ENCODE measurements around the gene UNC5B.
A peak's percentile ranks its signal among the peaks of the same experiment; 100 is the strongest.
"Not testable (repeated sequence)": the region's sequence is repeated elsewhere in the genome, so short reads cannot be mapped to it uniquely, and the experiment has no call there.

Gene UNC5B

GRCh38 chr10:71209731-71210541 is 2.4 kb upstream of the UNC5B start:
- no peak for DNase-seq (ENCODE audit: low spot score)

DNA sequence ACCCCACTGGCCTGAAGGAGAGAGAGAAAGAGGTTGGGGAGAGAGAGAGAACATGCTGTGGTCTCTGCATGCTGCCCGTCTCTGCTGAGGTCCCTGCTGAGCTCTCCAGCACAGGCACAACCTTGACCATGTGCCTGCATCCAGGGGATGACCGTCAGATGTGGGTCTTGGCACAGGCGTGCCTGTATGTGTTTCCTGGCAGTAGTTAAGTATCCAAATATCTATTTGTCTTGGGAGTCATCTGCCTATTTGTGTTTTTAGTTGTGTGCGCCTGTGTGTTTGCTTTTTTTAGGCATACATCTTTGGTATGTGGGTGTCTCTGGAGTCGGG is 1.9 kb upstream of the UNC5B start:
- no peak for DNase-seq (ENCODE audit: low spot score)

GRCh38 chr10:71211053-71211452 is 1.3 kb upstream of the UNC5B start:
- no peak for DNase-seq (ENCODE audit: low spot score)

- no peak for DNase-seq (ENCODE audit: low spot score)
Measured at GRCh38 chr10:71211775-71212317, 524 bp upstream of the UNC5B start.

DNA sequence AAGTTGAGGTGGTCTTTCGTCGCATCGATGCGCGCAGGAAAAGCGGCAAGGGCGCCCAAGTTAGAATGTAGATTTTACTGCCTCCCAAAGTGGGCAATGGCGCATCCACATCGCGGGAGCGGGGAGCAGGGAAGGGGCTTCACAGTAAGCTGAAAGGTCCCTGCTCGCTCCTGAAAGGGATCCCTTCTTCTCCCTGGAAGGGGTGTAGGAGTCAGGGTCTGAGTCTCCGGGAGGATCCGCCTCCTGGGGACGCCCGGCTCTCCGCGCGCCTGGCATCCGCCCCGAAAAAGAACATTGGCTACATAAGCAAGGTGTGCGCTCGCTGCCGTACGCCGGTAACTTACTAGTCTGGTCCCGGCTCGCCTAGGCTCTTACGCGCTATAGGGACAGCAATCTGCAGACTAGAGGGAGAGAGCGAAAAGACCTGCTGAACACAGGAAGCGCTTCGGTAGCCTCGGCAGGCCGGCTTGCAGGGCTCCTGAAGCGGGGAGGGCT is 804 bp downstream of the UNC5B start:
- DNase-seq (ENCODE audit: low spot score): peak; percentile 65

DNA sequence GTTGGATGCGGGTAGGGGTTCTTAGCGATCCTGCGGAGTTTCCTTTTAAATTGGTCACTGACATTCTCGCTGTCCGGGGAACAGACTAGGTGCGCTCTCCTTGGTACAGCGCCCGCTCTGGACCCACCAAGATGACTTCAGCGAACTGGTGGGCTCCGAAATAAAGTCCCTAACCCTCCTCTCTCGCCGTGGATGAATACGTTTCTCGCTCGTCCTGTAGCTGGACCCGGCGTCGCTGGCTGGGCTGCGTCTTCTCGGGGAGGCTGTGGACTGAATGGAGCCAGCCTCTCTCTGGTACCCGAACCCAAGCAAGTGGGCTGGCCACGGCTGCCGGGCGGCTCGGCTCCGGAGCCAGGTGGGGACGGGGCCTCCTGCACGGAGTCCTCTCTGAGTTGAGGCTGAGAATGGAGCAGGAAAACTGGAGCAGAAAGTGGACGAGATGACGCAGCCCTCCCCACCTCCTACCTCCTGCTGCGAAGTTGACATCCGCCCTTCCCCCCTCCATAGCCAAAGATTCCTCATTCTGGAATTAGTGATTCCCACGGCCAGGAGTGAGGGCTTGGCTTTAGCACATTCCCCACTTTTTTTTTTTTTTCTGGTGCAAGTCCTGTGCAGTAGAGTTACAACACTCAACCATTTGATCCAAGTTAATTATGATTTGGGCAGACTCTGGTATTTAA is 1.5 kb downstream of the UNC5B start:
- no peak for DNase-seq (ENCODE audit: low spot score)

- DNase-seq (ENCODE audit: low spot score): no peak
Measured at GRCh38 chr10:71214641-71215559, 2.5 kb downstream of the UNC5B start.

DNA sequence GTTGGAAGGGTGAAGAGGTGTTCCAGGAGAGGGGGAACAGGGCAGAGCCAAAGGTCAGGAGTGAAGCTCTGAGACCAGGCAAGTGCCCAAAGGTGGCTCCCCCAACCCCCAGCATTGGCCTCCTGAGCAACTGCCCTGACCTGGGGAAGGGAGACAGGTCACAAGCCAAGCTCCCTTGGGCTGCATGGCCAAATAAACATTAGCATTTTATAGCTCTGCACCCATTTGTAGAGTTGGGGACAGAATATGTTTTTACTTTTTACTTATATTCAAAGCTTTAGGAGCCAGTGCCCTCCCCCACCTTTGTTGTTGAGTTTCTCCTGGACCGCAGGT is 4.0 kb downstream of the UNC5B start:
- DNase-seq (ENCODE audit: low spot score): no peak

DNA sequence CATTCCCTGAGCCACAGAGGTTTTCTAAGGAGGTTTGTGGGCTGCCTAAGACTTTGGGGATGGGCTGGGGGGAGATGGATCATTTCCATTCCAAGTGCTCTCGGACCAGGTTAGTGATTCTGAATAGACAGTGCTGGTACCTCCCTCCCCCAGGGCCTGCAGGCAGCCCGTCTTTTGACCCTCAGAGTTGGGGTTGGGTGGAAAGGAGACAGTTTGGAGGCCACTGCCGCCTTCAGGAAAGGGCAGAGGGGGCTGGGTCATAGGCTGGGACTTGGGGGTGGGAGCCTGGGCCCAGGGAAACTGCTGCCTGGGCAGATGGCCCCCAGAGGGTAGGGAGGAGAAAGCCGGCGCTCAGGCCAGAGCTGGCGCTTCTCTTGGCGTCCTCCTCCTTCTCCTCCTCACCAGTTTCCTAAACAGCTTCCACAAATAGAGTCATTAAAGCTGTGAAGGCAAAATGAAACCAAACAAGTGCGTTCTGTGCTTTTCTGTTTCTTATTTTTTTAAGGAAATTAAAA is 4.4 kb downstream of the UNC5B start:
- no peak for DNase-seq (ENCODE audit: low spot score)

GRCh38 chr10:71217266-71218045 is 5.1 kb downstream of the UNC5B start:
- DNase-seq (ENCODE audit: low spot score): no peak

- DNase-seq (ENCODE audit: low spot score): no peak
Measured at GRCh38 chr10:71218046-71218650, 5.8 kb downstream of the UNC5B start.

- no peak for DNase-seq (ENCODE audit: low spot score)
Measured at GRCh38 chr10:71218651-71219050, 6.3 kb downstream of the UNC5B start.

DNA sequence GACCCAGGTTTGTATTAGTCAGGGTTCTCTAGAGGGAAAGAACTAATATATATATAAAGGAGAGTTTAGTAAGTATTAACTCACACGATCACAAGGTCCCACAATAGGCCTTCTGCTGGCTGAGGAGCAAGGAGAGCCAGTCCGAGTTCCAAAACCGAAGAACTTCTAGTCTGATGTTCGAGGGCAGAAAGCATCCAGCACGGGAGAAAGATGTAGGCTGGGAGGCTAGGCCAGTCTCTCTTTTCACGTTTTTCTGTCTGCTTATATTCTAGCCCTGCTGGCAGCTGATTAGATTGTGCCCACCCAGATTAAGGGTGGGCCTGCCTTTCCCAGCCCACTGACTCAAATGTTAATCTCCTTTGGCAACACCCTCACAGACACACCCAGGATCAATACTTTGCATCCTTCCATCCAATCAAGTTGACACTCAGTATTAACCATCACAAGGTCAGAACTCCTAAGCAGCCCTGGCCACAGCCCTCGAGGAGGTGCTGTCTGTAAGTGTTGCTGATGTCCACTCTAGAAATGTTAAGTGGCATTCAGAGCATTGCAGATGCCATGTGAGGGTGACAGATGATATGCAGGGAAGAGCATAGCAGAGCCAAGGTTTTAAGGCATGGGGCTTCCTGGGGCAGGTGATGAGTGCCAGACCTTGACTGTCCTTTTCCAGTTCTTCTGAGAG is 7.0 kb downstream of the UNC5B start:
- DNase-seq (ENCODE audit: low spot score): not testable (repeated sequence)

DNA sequence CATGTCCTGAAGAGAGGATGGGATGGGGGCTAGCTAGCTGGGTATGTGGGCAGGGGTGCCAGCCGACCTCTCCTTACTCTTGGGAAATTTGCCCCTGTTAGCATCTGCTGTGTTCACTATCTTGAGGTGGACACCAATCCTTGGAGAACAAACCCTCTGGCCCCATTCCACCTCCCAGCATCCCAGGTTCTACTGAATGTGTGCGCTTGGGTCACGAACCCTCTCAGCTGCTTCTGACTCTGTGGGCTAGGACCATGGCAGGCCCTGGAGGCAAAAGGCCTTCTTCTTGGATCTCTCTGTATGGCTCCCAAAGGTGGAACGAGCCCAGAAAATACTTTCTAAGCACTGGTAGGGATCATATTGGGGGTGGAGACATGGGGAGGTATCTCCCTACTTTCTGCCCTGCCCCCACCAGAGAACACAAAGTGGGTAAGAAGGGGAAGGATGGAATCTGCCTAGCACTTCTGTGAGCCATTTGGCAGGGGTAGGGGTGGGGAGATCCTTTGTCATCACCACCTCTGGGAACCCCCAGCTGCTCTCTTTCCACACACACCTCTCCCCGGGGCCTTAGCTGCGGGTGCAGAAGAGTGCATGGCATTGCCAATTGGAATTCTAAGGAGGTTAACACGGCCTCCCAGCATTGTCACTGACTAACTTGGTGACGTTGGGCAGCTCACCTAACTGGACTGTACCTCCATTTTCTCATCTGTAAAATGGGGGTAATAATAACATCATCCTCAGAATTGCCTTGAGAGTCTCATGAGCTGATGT is 7.7 kb downstream of the UNC5B start:
- no peak for DNase-seq (ENCODE audit: low spot score)

- no peak for DNase-seq (ENCODE audit: low spot score)
Measured at GRCh38 chr10:71220689-71221540, 8.5 kb downstream of the UNC5B start.

DNA sequence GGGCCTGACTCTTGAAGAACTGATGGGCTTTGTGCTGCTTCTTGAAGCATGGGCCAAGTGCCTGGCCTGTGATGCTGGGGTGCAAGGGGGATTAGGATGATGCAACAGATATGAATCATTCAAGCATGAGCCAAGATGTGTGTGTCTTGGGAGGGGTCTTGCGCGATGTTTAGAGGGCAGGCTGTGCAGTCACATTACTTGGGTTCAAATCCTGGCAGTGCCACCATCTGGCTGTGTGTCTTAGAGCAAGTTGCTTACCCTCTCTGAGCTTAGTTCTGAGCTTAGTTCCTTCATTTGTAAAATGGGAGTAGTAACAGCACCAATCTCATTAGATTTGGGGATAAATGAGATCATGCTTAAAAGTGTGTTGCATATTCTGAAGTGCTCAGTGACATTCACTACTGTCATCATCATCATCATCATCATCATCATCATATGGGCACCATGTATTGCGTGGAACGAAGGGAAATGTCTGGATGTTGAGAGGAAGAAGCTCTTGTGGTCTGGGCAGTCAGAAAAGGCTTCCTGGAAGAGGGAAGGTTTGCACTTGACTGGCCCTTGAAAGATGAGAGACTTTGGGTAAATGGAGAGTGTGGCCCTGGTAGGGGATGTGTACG is 9.3 kb downstream of the UNC5B start:
- DNase-seq (ENCODE audit: low spot score): no peak

- DNase-seq (ENCODE audit: low spot score): no peak
Measured at GRCh38 chr10:71222601-71223346, 10.4 kb downstream of the UNC5B start.

Data from HuH-7.5 (cell line).